GM23338 (cell line): Measurements from ENCODE around the gene ATP1B4. TPM values are rescaled to one million over a fixed set of nuclear protein-coding genes. Genes with fewer than 3 reads are reported as not detected.

Experiments
- ATAC-seq: fragments of 200-7000 bp; cut with Tn5 transposase; 3 replicates; pipeline ENCODE4 v1.9.1; 2020
- DNase-seq: peaks from one replicate; pipeline ENCODE4 v3.0.0-alpha.2; 2015; ENCODE audit warnings: low spot score
- H2AFZ ChIP-seq: fragments of 200-600 bp; sonication (generic); 2 replicates; pipeline ENCODE4 v1.8.0; 2016; ENCODE audit warnings: antibody characterized with exemption, mild to moderate bottlenecking, moderate library complexity
- H3F3A ChIP-seq: fragments of 200-600 bp; sonication (generic); replicated peaks from 2 replicates; pipeline ENCODE4 v1.8.0; 2017; ENCODE audit warnings: antibody characterized with exemption, mixed run types, low read depth
- H3K27ac ChIP-seq: fragments of 200-600 bp; sonication (generic); 2 replicates; pipeline ENCODE4 v1.6.1; 2016; ENCODE audit warnings: low read depth
- H3K27me3 ChIP-seq: fragments of 200-600 bp; sonication (generic); 2 replicates; pipeline ENCODE4 v1.8.0; 2016; ENCODE audit warnings: mild to moderate bottlenecking, mixed run types, moderate library complexity; ENCODE audit not compliant: insufficient read depth
- H3K36me3 ChIP-seq: fragments of 200-600 bp; sonication (generic); 2 replicates; pipeline ENCODE4 v1.8.0; 2016; ENCODE audit warnings: mild to moderate bottlenecking; ENCODE audit not compliant: insufficient read depth
- H3K4me1 ChIP-seq: fragments of 200-600 bp; sonication (generic); 2 replicates; pipeline ENCODE4 v1.8.0; 2016; ENCODE audit warnings: mild to moderate bottlenecking, moderate library complexity; ENCODE audit not compliant: insufficient read depth
- H3K4me2 ChIP-seq: fragments of 200-600 bp; sonication (generic); 2 replicates; pipeline ENCODE4 v1.7.1; 2017; ENCODE audit warnings: mixed run types
- H3K4me3 ChIP-seq: fragments of 200-600 bp; sonication (generic); 2 replicates; pipeline ENCODE4 v1.6.1; 2016; ENCODE audit warnings: mixed run types
- H3K79me2 ChIP-seq: fragments of 200-600 bp; sonication (generic); replicated peaks from 2 replicates; pipeline ENCODE4 v1.8.0; 2017; ENCODE audit warnings: mild to moderate bottlenecking; ENCODE audit not compliant: insufficient read depth
- H3K9me2 ChIP-seq: fragments of 200-600 bp; sonication (generic); 2 replicates; pipeline ENCODE4 v1.8.0; 2017; ENCODE audit not compliant: insufficient read depth
- H4K20me1 ChIP-seq: fragments of 200-600 bp; sonication (generic); replicated peaks from 2 replicates; pipeline ENCODE4 v1.8.0; 2017; ENCODE audit warnings: mild to moderate bottlenecking; ENCODE audit not compliant: insufficient read depth
- H3K27ac Mint-ChIP-seq: 2 replicates; pipeline ENCODE4 v1.8.0; 2020; ENCODE audit warnings: inconsistent platforms, mild to moderate bottlenecking, moderate library complexity, mixed read lengths
- H3K27me3 Mint-ChIP-seq: 3 replicates; pipeline ENCODE4 v1.8.0; 2022; ENCODE audit warnings: low read depth, mild to moderate bottlenecking, moderate library complexity, mixed read lengths, inconsistent platforms; ENCODE audit not compliant: insufficient read depth, poor library complexity
- H3K36me3 Mint-ChIP-seq: 3 replicates; pipeline ENCODE4 v1.8.0; 2021; ENCODE audit warnings: low read depth, mild to moderate bottlenecking, inconsistent platforms, moderate library complexity, mixed read lengths
- H3K4me1 Mint-ChIP-seq: 3 replicates; pipeline ENCODE4 v1.8.0; 2020; ENCODE audit warnings: mild to moderate bottlenecking, inconsistent platforms, mixed read lengths
- H3K4me3 Mint-ChIP-seq: 3 replicates; pipeline ENCODE4 v1.8.0; 2021; ENCODE audit warnings: moderate library complexity, mild to moderate bottlenecking, inconsistent platforms, mixed read lengths
- H3K9me3 Mint-ChIP-seq: 3 replicates; pipeline ENCODE4 v1.8.0; 2020; ENCODE audit warnings: moderate library complexity, mild to moderate bottlenecking, inconsistent platforms, mixed read lengths
- CREB1 ChIP-seq: fragments of 250-450 bp; sonication (Bioruptor Pico); IDR thresholded peaks from 2 replicates; pipeline ENCODE4 v1.5.0; 2020; ENCODE audit warnings: low read depth, mild to moderate bottlenecking, moderate library complexity
- CTCF ChIP-seq, 2 experiments: fragments of 200-600 bp in 1 of 2; sonication (generic) in 1 of 2; conservative IDR thresholded peaks; 2 replicates each; pipeline versions ENCODE4 v1.5.1 to v1.6.1; 2016 to 2017; ENCODE audit warnings: antibody characterized with exemption in 2 of 2, low read depth in 2 of 2, mild to moderate bottlenecking in 2 of 2, moderate library complexity in 1 of 2
- EZH2 ChIP-seq: fragments of 200-600 bp; sonication (generic); IDR thresholded peaks from one replicate; pipeline ENCODE4 v1.8.0; 2017; ENCODE audit warnings: antibody characterized with exemption, mild to moderate bottlenecking, low read depth; ENCODE audit not compliant: unreplicated experiment
- EZH2phosphoT487 ChIP-seq: fragments of 200-600 bp; sonication (generic); IDR thresholded peaks from one replicate; pipeline ENCODE4 v1.8.1; 2018; ENCODE audit warnings: antibody characterized with exemption; ENCODE audit not compliant: unreplicated experiment
- JUNB ChIP-seq: IDR thresholded peaks from one replicate; pipeline ENCODE4 v1.6.1; 2016; ENCODE audit warnings: antibody characterized with exemption; ENCODE audit not compliant: unreplicated experiment
- NANOG ChIP-seq: IDR thresholded peaks from 2 replicates; pipeline ENCODE4 v1.6.1; 2016; ENCODE audit warnings: antibody characterized with exemption, borderline replicate concordance
- POLR2AphosphoS5 ChIP-seq: IDR thresholded peaks from 2 replicates; pipeline ENCODE4 v1.6.1; 2016; ENCODE audit warnings: antibody characterized with exemption, low read depth
- ZNF114 ChIP-seq: fragments of 250-450 bp; sonication (Bioruptor Pico); IDR thresholded peaks from 2 replicates; pipeline ENCODE4 v1.5.0; 2020; ENCODE audit warnings: mild to moderate bottlenecking, moderate library complexity
- ZNF331 ChIP-seq: fragments of 250-450 bp; sonication (Bioruptor Pico); IDR thresholded peaks from 2 replicates; pipeline ENCODE4 v1.5.0; 2020; ENCODE audit warnings: low read depth, mild to moderate bottlenecking, moderate library complexity
- polyA plus RNA-seq: library from polyadenylated mRNA; unstranded; fragments of >200 nt; fragmentation: Nextera tagmentation; extraction: Ambion mirVana; gene quantifications from 2 replicates; pipeline ENCODE4 v1.2.1, GENCODE V29; 2016
- total RNA-seq: library from RNA; depleted of rRNA; stranded (reverse); fragments of >200 nt; shearing (Covaris generic); gene quantifications from 2 replicates; pipeline ENCODE4 v1.2.3, GENCODE V29; 2014
- TF ChIP-seq, protein P1 (sequence below): IDR thresholded peaks from 2 replicates; pipeline ENCODE4 v1.6.1; 2016; ENCODE audit warnings: antibody characterized with exemption

Gene ATP1B4
- total and polyA plus RNA-seq, 2 experiments from 2014 or later, result not detected

- TF ChIP-seq POLR2AphosphoS5 (no peak), JUNB (no peak), EZH2phosphoT487 (no peak), CTCF (conservative IDR thresholded peaks at IDR 0.05; ENCODE audit: low read depth in 2 of 2) (no peak), ZNF331 (CRISPR knock-in tag) (no peak), CREB1 (CRISPR knock-in tag) (no peak)
- Histone ChIP-seq H3F3A (no peaks in the 10 kb centered on the region), H3K4me2 (no peak overlapping the region), H2AFZ (no peak overlapping the region), H3K36me3 (no peaks in the 10 kb centered on the region), H4K20me1 (no peaks in the 10 kb centered on the region), H3K79me2 (no peaks in the 10 kb centered on the region), H3K27ac (no peak overlapping the region), H3K4me1 (peaks cover 6% of the 10 kb centered on the region; the same call in 1 of the 2 replicates), H3K27me3 (no peaks in the 10 kb centered on the region), H3K4me3 (no peak overlapping the region), H3K9me2 (no peaks in the 10 kb centered on the region)
- Mint-ChIP-seq H3K4me3 (no peak overlapping the region), H3K4me1 (peaks cover 23% of the 10 kb centered on the region), H3K27ac (no peak overlapping the region), H3K36me3 (no peaks in the 10 kb centered on the region), H3K27me3 (peaks cover 2% of the 10 kb centered on the region), H3K9me3 (no peaks in the 10 kb centered on the region; the same call in 2 of the 3 replicates)
- no peak for ATAC-seq
- no peak for DNase-seq
Measured at GRCh38 chrX:120377715-120378114, 15.8 kb downstream of the ATP1B4 start.

- H2AFZ ChIP-seq, result no peak overlapping the region
- ATAC-seq, result no peak
- Mint-ChIP-seq H3K36me3 (no peaks in the 10 kb centered on the region), H3K9me3 (no peaks in the 10 kb centered on the region; the same call in 2 of the 3 replicates), H3K27me3 (peaks cover 2% of the 10 kb centered on the region), H3K4me3 (no peak overlapping the region), H3K27ac (no peak overlapping the region), H3K4me1 (peaks cover 23% of the 10 kb centered on the region)
- no peak overlapping the region for H3K4me2 ChIP-seq
- no peak overlapping the region for H3K4me3 ChIP-seq
- TF ChIP-seq CREB1 (CRISPR knock-in tag), result no peak
- TF ChIP-seq, protein P1, sequence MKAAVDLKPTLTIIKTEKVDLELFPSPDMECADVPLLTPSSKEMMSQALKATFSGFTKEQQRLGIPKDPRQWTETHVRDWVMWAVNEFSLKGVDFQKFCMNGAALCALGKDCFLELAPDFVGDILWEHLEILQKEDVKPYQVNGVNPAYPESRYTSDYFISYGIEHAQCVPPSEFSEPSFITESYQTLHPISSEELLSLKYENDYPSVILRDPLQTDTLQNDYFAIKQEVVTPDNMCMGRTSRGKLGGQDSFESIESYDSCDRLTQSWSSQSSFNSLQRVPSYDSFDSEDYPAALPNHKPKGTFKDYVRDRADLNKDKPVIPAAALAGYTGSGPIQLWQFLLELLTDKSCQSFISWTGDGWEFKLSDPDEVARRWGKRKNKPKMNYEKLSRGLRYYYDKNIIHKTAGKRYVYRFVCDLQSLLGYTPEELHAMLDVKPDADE, result no peak
- TF ChIP-seq ZNF114 (CRISPR knock-in tag), result no peak
- TF ChIP-seq POLR2AphosphoS5, result no peak
- no peak for TF ChIP-seq EZH2
- no peak for TF ChIP-seq ZNF331 (CRISPR knock-in tag)
- no peak for TF ChIP-seq NANOG
- H4K20me1 ChIP-seq, result no peaks in the 10 kb centered on the region
- H3K27ac ChIP-seq, result no peak overlapping the region
- H3K36me3 ChIP-seq, result no peaks in the 10 kb centered on the region
- no peaks in the 10 kb centered on the region for H3F3A ChIP-seq
- H3K4me1 ChIP-seq, result peaks cover 6% of the 10 kb centered on the region; the same call in 1 of the 2 replicates
- H3K9me2 ChIP-seq, result no peaks in the 10 kb centered on the region
- no peaks in the 10 kb centered on the region for H3K27me3 ChIP-seq
- no peak for DNase-seq
- H3K79me2 ChIP-seq, result no peaks in the 10 kb centered on the region
Measured at GRCh38 chrX:120378570-120378969, 16.7 kb downstream of the ATP1B4 start.
